ACC112 (cell line): ENCODE measurements around the gene PCNX2.

Source experiments
- H2AFZ ChIP-seq: fragments of 200-600 bp; sonication (generic); one replicate; pipeline ENCODE4 v1.6.0; 2017; ENCODE audit warnings: antibody characterized with exemption, low read length; ENCODE audit not compliant: unreplicated experiment
- H3K27ac ChIP-seq: fragments of 200-600 bp; sonication (generic); 2 replicates; pipeline ENCODE4 v1.5.1; 2014; ENCODE audit warnings: low read depth, mild to moderate bottlenecking, antibody characterized with exemption, low read length, moderate library complexity
- H3K27me3 ChIP-seq: fragments of 200-600 bp; sonication (generic); 2 replicates; pipeline ENCODE4 v1.6.1; 2014; ENCODE audit warnings: mild to moderate bottlenecking, antibody characterized with exemption, low read length, moderate library complexity, mixed read lengths; ENCODE audit not compliant: insufficient read depth
- H3K36me3 ChIP-seq: fragments of 200-600 bp; sonication (generic); 2 replicates; pipeline ENCODE4 v1.6.1; 2016; ENCODE audit warnings: mild to moderate bottlenecking, antibody characterized with exemption, low read length, moderate library complexity, mixed read lengths; ENCODE audit not compliant: insufficient read depth
- H3K4me1 ChIP-seq: fragments of 200-600 bp; sonication (generic); one replicate; pipeline ENCODE4 v1.6.1; 2016; ENCODE audit warnings: low read length, mixed read lengths; ENCODE audit not compliant: insufficient read depth, unreplicated experiment, control insufficient read depth
- H3K4me3 ChIP-seq: fragments of 200-600 bp; sonication (generic); 2 replicates; pipeline ENCODE4 v1.5.1; 2014; ENCODE audit warnings: mild to moderate bottlenecking, low read depth, low read length
- H3K79me2 ChIP-seq: fragments of 200-600 bp; sonication (generic); one replicate; pipeline ENCODE4 v1.6.0; 2016; ENCODE audit warnings: low read length; ENCODE audit not compliant: control insufficient read depth, unreplicated experiment, insufficient read depth

PCNX2 gene

DNA sequence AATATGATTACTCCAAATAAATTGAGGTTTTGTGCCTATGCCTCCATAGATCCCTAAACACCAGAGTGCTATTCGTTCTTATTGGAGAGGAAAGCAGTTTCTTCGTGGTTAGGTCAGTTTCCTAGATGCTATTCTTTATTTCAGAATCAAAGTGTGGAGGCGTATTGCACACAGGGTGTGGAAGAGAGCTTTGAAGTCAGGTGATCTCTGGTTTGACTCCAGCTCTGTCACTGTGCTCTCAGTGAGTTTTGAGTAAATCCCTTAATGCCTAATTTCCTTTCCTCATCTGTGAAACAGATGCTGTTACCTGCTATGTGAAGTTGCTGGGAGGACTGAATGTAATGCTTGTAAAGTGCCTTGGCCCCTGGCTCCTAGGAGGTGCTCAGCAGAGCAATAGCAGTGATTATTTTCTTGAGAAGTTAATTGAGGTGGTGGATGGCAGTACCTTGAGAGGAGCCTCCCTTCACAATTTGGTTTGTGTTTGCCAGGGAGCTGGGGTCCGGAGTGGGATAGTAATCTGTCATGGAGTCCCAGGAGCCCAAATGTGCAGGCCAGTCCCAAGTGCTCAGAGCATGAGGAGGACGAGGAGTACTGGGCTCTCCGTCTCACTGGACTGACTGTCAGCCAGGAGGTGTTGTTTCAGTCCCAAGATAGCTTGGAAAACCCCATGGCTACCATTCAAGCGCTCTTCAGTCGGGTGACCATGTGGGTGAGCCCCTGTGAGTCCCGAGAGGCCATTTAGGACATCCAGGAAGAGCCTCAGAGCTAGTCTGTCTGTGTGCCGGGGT, 330.2 kb downstream of the PCNX2 start:
- Histone ChIP-seq H3K27me3 (no peaks in the 10 kb centered on the region), H3K4me3 (no peak overlapping the region), H2AFZ (no peak overlapping the region), H3K27ac (no peak overlapping the region), H3K36me3 (no peaks in the 10 kb centered on the region), H3K79me2 (no peaks in the 10 kb centered on the region), H3K4me1 (peaks cover 20% of the 10 kb centered on the region)

DNA sequence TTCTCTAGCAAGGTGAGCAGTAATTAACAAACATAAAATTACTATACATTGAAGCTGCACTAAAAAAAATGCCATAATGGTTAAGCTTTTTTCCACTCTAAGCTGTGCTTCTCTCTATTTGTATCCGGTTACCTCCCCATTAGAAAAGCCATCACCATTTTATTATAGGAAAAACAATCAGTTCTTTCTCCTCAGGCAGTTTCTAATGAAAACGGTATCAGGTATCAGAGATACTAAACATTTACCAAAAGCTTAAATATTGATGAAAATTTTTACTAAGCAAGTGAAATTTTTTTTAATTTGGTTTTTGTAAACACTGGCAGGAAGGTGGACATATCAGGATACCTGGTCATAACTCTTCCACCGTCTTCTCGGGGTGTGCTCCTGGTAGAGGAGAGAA, 330.9 kb downstream of the PCNX2 start:
- Histone ChIP-seq H3K27me3 (no peaks in the 10 kb centered on the region), H3K36me3 (no peaks in the 10 kb centered on the region), H3K79me2 (no peaks in the 10 kb centered on the region), H2AFZ (no peak overlapping the region), H3K4me1 (peaks cover 20% of the 10 kb centered on the region), H3K4me3 (no peak overlapping the region), H3K27ac (no peak overlapping the region)

DNA sequence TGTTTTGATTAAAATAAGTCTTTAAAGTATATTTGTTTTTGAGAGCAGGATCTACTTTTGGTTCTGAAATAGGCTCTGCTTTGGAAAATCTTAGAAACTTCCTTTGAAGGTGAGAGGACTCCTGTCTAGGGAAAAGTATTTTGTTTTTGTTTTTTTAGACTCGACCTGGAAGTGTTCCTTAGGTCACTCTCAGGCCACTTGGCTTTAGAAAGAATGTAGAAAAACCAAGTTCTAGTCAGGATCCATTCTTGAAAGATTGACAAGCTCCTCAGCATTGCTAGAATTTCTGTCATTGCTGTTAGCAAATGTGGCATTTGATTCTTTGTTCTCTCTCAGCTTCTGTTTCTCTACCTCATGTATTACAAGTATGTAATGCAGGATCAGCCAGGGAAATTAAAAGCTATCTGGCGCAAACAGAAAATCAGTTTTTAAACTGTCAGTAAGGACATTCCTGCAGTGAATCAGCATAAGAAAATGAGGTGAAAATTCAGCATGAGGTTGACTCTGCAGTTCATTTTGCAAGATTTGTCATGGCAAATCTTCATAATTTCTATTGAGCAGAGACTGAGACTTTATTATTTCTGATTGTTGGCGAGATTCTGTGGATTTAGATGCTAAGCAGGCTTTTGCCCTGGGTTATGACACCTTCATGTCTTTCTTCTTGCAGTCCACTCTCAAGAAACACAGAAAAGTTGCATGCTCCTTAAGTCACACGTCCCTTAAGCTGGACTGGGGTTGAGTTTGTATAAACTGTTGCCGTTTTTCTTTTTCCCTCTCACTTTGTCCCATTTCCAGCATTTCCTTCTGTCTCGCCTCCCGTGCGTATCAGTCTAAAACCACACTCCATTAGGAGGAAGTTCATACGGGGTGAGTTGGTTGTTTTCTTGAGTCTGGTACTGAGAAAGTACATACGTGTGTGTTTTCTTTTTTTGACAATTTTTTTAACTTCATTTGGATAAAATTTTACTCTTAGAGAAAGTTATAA, 332.5 kb downstream of the PCNX2 start:
- Histone ChIP-seq H3K27ac (peak overlapping the region; percentile 23), H2AFZ (peak overlapping the region; percentile 10), H3K27me3 (no peaks in the 10 kb centered on the region), H3K4me1 (peaks cover 13% of the 10 kb centered on the region), H3K4me3 (peak overlapping the region; percentile 46), H3K79me2 (no peaks in the 10 kb centered on the region), H3K36me3 (peaks cover 7% of the 10 kb centered on the region; the same call in 1 of the 2 replicates)

GRCh38 chr1:232958067-232958466, 337.5 kb downstream of the PCNX2 start:
- Histone ChIP-seq H3K27me3 (no peaks in the 10 kb centered on the region), H3K27ac (no peak overlapping the region), H2AFZ (no peak overlapping the region), H3K79me2 (peaks cover under 1% of the 10 kb centered on the region), H3K36me3 (peaks cover 16% of the 10 kb centered on the region), H3K4me3 (no peak overlapping the region), H3K4me1 (peaks cover 9% of the 10 kb centered on the region)

GRCh38 chr1:232956081-232956480, 339.4 kb downstream of the PCNX2 start:
- Histone ChIP-seq H3K79me2 (peaks cover 13% of the 10 kb centered on the region), H3K4me1 (peaks cover 15% of the 10 kb centered on the region), H3K27me3 (no peaks in the 10 kb centered on the region), H3K4me3 (no peak overlapping the region), H2AFZ (no peak overlapping the region), H3K27ac (no peak overlapping the region), H3K36me3 (peaks cover 16% of the 10 kb centered on the region)

DNA sequence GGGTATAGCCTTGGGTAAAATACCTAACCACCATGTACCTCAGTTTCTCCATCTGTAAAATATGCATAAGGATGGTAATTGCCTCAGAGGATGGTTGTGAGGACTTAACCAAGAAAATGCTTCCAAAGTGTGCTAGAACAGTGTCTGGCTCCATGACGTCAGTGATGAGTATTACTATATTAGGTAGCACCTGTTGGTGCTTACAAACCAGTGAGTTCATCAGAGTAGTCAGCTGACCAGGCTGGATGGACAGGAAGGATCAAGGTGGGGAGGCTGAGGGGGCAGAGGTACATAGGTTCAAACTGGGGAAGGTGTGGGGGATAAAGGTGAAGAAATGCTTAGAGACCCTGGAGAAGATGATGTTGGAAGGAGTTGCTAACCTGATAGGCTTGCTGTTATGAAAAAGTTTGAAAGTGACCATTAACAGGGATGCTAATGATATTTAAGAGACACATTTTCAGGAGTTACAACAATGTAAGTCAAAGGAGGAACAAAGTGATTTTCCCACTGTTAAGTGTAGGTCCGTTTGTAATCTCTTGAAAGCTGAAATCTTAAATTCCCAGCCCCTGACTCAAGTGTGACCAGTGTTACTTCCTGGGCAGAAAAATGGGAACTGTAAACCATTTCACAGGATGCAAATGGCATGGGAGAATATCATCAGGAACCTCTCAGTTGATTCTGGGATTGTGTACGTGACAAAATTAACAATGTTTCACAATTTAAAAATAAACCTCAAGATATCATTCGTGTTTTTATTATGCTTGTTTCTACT, 340.7 kb downstream of the PCNX2 start:
- Histone ChIP-seq H2AFZ (no peak overlapping the region), H3K4me1 (peaks cover 17% of the 10 kb centered on the region), H3K79me2 (peaks cover 13% of the 10 kb centered on the region), H3K27ac (no peak overlapping the region), H3K4me3 (no peak overlapping the region), H3K36me3 (peaks cover 16% of the 10 kb centered on the region), H3K27me3 (no peaks in the 10 kb centered on the region)

DNA sequence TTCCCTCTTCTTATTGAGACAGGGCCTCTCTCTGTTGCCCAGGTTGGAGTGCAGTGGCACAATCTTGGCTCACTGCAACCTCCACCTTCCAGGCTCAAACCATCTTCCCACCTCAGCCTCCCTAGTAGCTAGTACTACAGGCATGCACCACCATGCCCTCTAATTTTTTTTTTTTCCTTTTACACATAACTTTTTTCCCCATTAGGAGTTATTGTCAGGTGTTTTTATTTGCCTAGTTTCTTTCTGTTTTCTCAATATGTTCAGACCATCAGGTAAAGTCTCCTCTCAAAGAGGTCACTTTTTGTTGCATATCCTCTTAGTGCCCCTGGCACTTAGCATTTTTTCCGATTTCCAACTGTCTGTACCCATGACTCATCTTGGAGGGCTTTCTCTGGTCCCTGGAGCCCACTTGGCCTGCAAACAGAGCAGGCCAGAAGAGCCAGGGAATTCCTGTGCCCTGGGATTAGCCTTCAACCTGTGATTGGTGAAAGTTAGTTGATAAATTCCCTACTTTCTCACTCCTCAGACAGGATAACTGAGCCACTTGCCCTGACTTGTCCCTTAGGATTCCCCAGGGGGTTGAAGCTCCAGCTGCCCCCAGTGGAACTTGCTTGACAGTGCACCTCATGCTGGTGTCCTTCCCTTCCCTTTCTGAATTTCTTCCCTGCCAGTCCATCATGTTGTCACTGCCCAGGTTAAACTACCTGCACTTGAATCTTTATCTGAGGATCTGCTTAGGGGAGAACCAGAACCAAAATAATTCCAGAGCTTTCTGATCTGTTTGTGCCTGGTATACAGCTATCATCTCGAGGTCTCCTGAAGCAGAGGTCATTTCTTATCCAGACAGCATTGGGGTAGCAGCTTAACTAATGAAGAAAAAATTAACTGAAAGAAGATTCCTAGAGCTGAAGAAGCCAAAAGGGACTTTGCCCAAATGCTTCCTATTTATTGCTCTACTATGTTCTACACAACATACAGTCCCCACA, 342.7 kb downstream of the PCNX2 start:
- Histone ChIP-seq H3K4me3 (peak overlapping the region; percentile 45; the same call in 1 of the 2 replicates), H3K36me3 (peaks cover 6% of the 10 kb centered on the region; the same call in 1 of the 2 replicates), H2AFZ (no peak overlapping the region), H3K27ac (no peak overlapping the region), H3K4me1 (peaks cover 22% of the 10 kb centered on the region), H3K27me3 (no peaks in the 10 kb centered on the region), H3K79me2 (peaks cover 13% of the 10 kb centered on the region)

DNA sequence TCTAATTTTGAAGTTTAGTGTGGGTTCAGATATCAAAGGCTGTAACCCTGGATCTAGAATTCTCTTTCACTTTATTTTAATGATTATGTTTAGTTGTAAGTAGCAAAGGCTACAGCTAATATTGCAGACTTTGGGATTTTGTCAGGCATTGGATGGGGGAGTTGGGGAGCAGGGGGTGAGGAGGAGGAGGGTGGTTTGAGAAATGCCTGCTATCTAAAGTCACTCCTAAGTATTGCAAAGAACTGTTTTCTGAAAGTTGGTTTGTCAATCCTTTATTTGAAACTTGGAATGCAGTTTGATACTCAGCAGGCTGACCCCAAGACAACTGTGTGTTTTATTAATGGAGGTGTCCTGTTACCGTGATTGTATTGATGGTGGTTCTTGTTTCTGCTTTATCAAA, 343.9 kb downstream of the PCNX2 start:
- H3K27me3 ChIP-seq: no peaks in the 10 kb centered on the region
- no peak overlapping the region for H3K27ac ChIP-seq
- peak overlapping the region; percentile 81 for H3K4me3 ChIP-seq
- H3K36me3 ChIP-seq: no peaks in the 10 kb centered on the region
- peaks cover 22% of the 10 kb centered on the region for H3K4me1 ChIP-seq
- H2AFZ ChIP-seq: no peak overlapping the region
- H3K79me2 ChIP-seq: peaks cover 13% of the 10 kb centered on the region

DNA sequence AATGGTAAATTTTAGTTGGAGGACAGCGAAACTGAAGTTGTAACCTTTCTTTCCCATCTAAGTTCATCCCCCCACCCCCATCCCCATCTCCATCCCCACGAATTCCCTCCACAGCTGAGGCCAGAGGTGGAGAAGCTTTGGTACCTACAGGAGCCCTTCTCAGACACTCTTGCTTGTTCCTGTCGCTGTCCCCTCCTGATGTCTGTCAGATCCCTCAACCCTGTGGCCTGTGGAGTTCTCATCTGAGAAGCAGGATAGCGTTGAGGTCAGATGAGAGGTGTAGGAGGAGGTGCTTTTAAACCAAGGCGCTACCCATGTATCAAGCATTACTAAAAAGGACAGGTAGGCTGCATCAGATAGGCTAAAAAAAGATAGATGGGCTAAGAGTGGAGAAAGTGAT, 344.3 kb downstream of the PCNX2 start:
- Histone ChIP-seq H2AFZ (peak overlapping the region; percentile 98), H3K4me1 (peaks cover 22% of the 10 kb centered on the region), H3K36me3 (no peaks in the 10 kb centered on the region), H3K27me3 (no peaks in the 10 kb centered on the region), H3K27ac (no peak overlapping the region), H3K79me2 (peaks cover 13% of the 10 kb centered on the region), H3K4me3 (peak overlapping the region; percentile 81)
